ENCODE measurements around the gene NRXN3. TPM values are rescaled to one million over a fixed set of nuclear protein-coding genes. Genes with fewer than 3 reads are reported as not detected.

NRXN3 gene
- total RNA-seq, 4 donors from 2014 or later: 0.04 to 0.16 TPM; not detected in 2

GRCh38 chr14:78683981-78684380 is 513.8 kb downstream of the NRXN3 start:
- in situ Hi-C loops (cut with MboI; ENCODE audit: low sequenced_read_pairs in 4 of 4) (no loop called here), intact Hi-C loops (cut with DNase I; ENCODE audit: low total_unique reads) (no loop called here)
- H3K4me3 ChIP-seq: no peak overlapping the region
- no peaks in the 10 kb centered on the region for H3K9me3 ChIP-seq
- DNase-seq: no peak
- TF ChIP-seq CTCF (IDR thresholded peaks at IDR 0.05 in 4 of 5, conservative IDR thresholded peaks at IDR 0.05 in 1 of 5) (no peak), POLR2A (IDR thresholded peaks at IDR 0.05) (no peak)
- H3K27ac ChIP-seq: no peak overlapping the region
- H3K4me1 ChIP-seq: no peaks in the 10 kb centered on the region
- H3K27me3 ChIP-seq: no peaks in the 10 kb centered on the region
- H3K36me3 ChIP-seq: no peaks in the 10 kb centered on the region
- no peak for ATAC-seq

- Histone ChIP-seq H3K4me3 (no peak overlapping the region), H3K27me3 (no peaks in the 10 kb centered on the region), H3K9me3 (no peaks in the 10 kb centered on the region), H3K4me1 (no peaks in the 10 kb centered on the region), H3K27ac (no peak overlapping the region), H3K36me3 (no peaks in the 10 kb centered on the region)
- in situ Hi-C loops (cut with MboI; ENCODE audit: low sequenced_read_pairs in 4 of 4): no loop called here
- DNase-seq (no peak), ATAC-seq (no peak)
- no peak for TF ChIP-seq POLR2A (IDR thresholded peaks at IDR 0.05)
- TF ChIP-seq CTCF (IDR thresholded peaks at IDR 0.05 in 4 of 5, conservative IDR thresholded peaks at IDR 0.05 in 1 of 5): no peak
- intact Hi-C loops (cut with DNase I; ENCODE audit: low total_unique reads): no loop called here
These were observed 518.3 kb downstream of the NRXN3 start for GRCh38 chr14:78688503-78688902.

GRCh38 chr14:78690836-78691235 is 520.7 kb downstream of the NRXN3 start:
- H3K9me3 ChIP-seq: no peaks in the 10 kb centered on the region
- no peaks in the 10 kb centered on the region for H3K36me3 ChIP-seq
- ATAC-seq (no peak), DNase-seq (no peak)
- no peaks in the 10 kb centered on the region for H3K27me3 ChIP-seq
- no peak overlapping the region for H3K4me3 ChIP-seq
- in situ Hi-C loops (cut with MboI; ENCODE audit: low sequenced_read_pairs in 4 of 4): no loop called here
- H3K4me1 ChIP-seq: no peaks in the 10 kb centered on the region
- H3K27ac ChIP-seq: no peak overlapping the region
- TF ChIP-seq POLR2A (IDR thresholded peaks at IDR 0.05) (no peak), CTCF (IDR thresholded peaks at IDR 0.05 in 4 of 5, conservative IDR thresholded peaks at IDR 0.05 in 1 of 5) (no peak)
- intact Hi-C loops (cut with DNase I; ENCODE audit: low total_unique reads): loop anchor here (10.0 kb wide), 1 partner anchor 826 kb away; no protein-coding TSS in a partner anchor

GRCh38 chr14:78697341-78697740 is 527.2 kb downstream of the NRXN3 start:
- intact Hi-C loops (cut with DNase I; ENCODE audit: low total_unique reads): loop anchor here (10.0 kb wide), 1 partner anchor 833 kb away; no protein-coding TSS in a partner anchor
- Histone ChIP-seq H3K4me3 (no peak overlapping the region), H3K27me3 (no peaks in the 10 kb centered on the region), H3K4me1 (no peaks in the 10 kb centered on the region), H3K27ac (no peak overlapping the region), H3K36me3 (no peaks in the 10 kb centered on the region), H3K9me3 (no peaks in the 10 kb centered on the region)
- DNase-seq (no peak), ATAC-seq (no peak)
- in situ Hi-C loops (cut with MboI; ENCODE audit: low sequenced_read_pairs in 4 of 4): no loop called here
- TF ChIP-seq CTCF (IDR thresholded peaks at IDR 0.05 in 4 of 5, conservative IDR thresholded peaks at IDR 0.05 in 1 of 5): peak in 4 of 5 experiments; percentile 13 to 40 (median 26)
- no peak for TF ChIP-seq POLR2A (IDR thresholded peaks at IDR 0.05)

GRCh38 chr14:78698991-78699390 is 528.8 kb downstream of the NRXN3 start:
- ATAC-seq (no peak), DNase-seq (no peak)
- no peak overlapping the region for H3K27ac ChIP-seq
- H3K4me1 ChIP-seq: no peaks in the 10 kb centered on the region
- no peaks in the 10 kb centered on the region for H3K9me3 ChIP-seq
- TF ChIP-seq POLR2A (IDR thresholded peaks at IDR 0.05) (no peak), CTCF (IDR thresholded peaks at IDR 0.05 in 4 of 5, conservative IDR thresholded peaks at IDR 0.05 in 1 of 5) (no peak)
- intact Hi-C loops (cut with DNase I; ENCODE audit: low total_unique reads): loop anchor here (10.0 kb wide), 1 partner anchor 834 kb away; no protein-coding TSS in a partner anchor
- H3K27me3 ChIP-seq: no peaks in the 10 kb centered on the region
- in situ Hi-C loops (cut with MboI; ENCODE audit: low sequenced_read_pairs in 4 of 4): no loop called here
- H3K36me3 ChIP-seq: no peaks in the 10 kb centered on the region
- H3K4me3 ChIP-seq: no peak overlapping the region
